ENCODE results near the gene CNIH2.

DNA sequence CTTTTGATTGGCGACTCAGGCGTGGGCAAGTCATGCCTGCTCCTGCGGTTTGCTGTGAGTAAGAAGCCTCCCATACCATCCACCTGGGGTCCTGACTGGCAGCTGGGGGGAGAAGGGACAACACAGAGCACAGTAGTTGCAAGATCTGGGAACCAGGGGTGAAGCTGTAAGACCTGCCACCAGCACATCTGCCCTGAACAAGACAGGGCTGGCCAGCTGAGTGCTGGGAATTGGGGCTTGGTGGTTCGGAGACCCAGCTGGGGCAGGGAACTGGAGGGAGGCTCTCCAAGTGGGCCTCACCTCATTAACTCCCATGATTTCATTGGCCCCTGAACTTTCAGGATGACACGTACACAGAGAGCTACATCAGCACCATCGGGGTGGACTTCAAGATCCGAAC lies 6.2 kb upstream of the CNIH2 start:
- TF ChIP-seq, protein P1, sequence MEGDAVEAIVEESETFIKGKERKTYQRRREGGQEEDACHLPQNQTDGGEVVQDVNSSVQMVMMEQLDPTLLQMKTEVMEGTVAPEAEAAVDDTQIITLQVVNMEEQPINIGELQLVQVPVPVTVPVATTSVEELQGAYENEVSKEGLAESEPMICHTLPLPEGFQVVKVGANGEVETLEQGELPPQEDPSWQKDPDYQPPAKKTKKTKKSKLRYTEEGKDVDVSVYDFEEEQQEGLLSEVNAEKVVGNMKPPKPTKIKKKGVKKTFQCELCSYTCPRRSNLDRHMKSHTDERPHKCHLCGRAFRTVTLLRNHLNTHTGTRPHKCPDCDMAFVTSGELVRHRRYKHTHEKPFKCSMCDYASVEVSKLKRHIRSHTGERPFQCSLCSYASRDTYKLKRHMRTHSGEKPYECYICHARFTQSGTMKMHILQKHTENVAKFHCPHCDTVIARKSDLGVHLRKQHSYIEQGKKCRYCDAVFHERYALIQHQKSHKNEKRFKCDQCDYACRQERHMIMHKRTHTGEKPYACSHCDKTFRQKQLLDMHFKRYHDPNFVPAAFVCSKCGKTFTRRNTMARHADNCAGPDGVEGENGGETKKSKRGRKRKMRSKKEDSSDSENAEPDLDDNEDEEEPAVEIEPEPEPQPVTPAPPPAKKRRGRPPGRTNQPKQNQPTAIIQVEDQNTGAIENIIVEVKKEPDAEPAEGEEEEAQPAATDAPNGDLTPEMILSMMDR (IDR thresholded peaks at IDR 0.05) = no peak
- TF ChIP-seq POLR2A (IDR thresholded peaks at IDR 0.05) = no peak

All from thyroid gland (tissue), 4 donors.